Psoas muscle (tissue), 8 donors: Measurements from ENCODE around the gene SMCO2. TPM values are rescaled to one million over a fixed set of nuclear protein-coding genes. Genes with fewer than 3 reads are reported as not detected.
A peak's percentile ranks its signal among the peaks of the same experiment; 100 is the strongest.

ENCODE experiments used
- ATAC-seq, 4 donors: fragments of 200-7000 bp; cut with Tn5 transposase; one replicate each; pipeline ENCODE4 v1.9.1; 2020; ENCODE audit warnings: moderate library complexity in 3 of 4, mild to moderate bottlenecking in 2 of 4
- DNase-seq, 2 donors: peaks; one replicate each; pipeline ENCODE4 v3.0.0-alpha.2; 2020
- H3K27ac ChIP-seq: fragments of 200-600 bp; one replicate; pipeline ENCODE4 v1.8.0; 2022
- H3K27me3 ChIP-seq, 3 donors: fragments of 200-600 bp in 1 of 3; one replicate each; pipeline versions ENCODE4 v1.6.1 to v1.8.0; 2013 to 2022; ENCODE audit warnings: low read length in 2 of 3, mild to moderate bottlenecking in 2 of 3, moderate library complexity in 1 of 3; ENCODE audit not compliant: insufficient read depth in 3 of 3
- H3K36me3 ChIP-seq, 2 donors: fragments of 200-600 bp in 1 of 2; one replicate each; pipeline versions ENCODE4 v1.6.1 to v1.8.0; 2013 to 2022; ENCODE audit warnings: low read depth in 1 of 2, mild to moderate bottlenecking in 1 of 2, moderate library complexity in 1 of 2; ENCODE audit not compliant: insufficient read depth in 1 of 2
- H3K4me1 ChIP-seq: fragments of 200-600 bp; one replicate; pipeline ENCODE4 v1.8.0; 2022
- H3K4me3 ChIP-seq: fragments of 200-600 bp; one replicate; pipeline ENCODE4 v1.8.0; 2022; ENCODE audit warnings: mild to moderate bottlenecking
- H3K9me3 ChIP-seq: fragments of 200-600 bp; one replicate; pipeline ENCODE4 v1.8.0; 2022
- WGBS, 3 donors: extraction: QIAGEN DNeasy Blood & Tissue Kit; methylation state at CpG; one replicate each; pipeline versions ENCODE4 v1.1.6 to v1.1.7; 2013; 5-methylcytosine and 5-hydroxymethylcytosine counted together
- intact Hi-C, 2 donors: fragments of 100-400 bp; cut with DNase I; formaldehyde crosslinking; loops; one replicate each; pipeline versions ENCODE4 v1.11.0 to v1.14.2; 2022
- polyA plus RNA-seq, 3 donors: library from polyadenylated mRNA; stranded (reverse); fragments of 200-250 nt; gene quantifications; one replicate each; pipeline ENCODE4 v1.2.3, GENCODE V29; 2013
- total RNA-seq, 4 donors: library from RNA; stranded (reverse); fragmentation: NEBNext Ultra II Directional in 2 of 4; extraction: Animal tissue kit (Norgen Biotek cat#: 25700) in 2 of 4; gene quantifications; one replicate each; pipeline versions ENCODE4 v1.2.1 to v1.2.4, GENCODE V29; 2021 to 2023
- TF ChIP-seq, protein P1 (sequence below): fragments of 200-600 bp; IDR thresholded peaks from one replicate; pipeline ENCODE4 v1.8.0; 2022; ENCODE audit warnings: antibody characterized with exemption
- donor health status: healthy with polysubstance abuse.
- donor health status: DM: no; HTN: no; CAD: no; lungs with moderate emphysema.
- donor health status: Bipolar disorder and iron deficiency.
- donor health status: healthy.
- donor health status: DM: yes; HTN: yes; CAD: no.
- donor health status: DM: no; HTN: no; CAD: no.
- donor health status: DM: no; HTN: no; CAD: no.
- donor health status: DM: yes; HTN: yes; CAD: no.

Gene SMCO2
- total and polyA plus RNA-seq, 7 donors, result not detected

DNA sequence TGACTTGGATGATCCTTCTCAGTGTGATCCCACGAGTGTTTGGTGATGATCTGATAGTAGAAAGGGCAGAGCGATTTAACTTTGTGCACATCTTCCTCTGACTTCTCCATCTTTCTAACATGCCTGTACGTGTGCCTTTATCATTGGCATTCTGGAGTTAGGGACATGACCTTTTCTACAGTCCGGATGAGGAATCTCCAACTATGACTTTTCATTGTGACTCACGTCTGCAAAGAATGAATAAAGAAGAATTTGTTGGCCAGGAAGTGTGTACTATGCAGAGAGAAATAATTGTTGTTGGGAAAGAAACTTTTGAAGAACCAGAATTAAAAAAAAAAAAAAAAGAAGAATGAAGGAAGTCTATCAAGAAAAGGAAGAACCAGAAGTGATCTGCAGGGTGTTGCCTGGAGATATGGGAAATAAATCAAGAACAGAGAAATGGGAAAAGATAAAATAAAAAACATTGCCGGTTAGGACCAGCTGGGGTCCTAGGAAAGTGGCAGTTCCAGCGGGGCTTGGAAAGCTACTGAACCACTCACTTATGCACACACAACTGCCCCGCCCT lies 102.8 kb downstream of the SMCO2 start:
- Histone ChIP-seq H3K4me3 (peak overlapping the region; percentile 44), H3K27me3 (no peaks in the 10 kb centered on the region), H3K27ac (peak overlapping the region; percentile 76), H3K36me3 (no peaks in the 10 kb centered on the region), H3K9me3 (no peaks in the 10 kb centered on the region), H3K4me1 (peaks cover 78% of the 10 kb centered on the region)
- TF ChIP-seq, protein P1, sequence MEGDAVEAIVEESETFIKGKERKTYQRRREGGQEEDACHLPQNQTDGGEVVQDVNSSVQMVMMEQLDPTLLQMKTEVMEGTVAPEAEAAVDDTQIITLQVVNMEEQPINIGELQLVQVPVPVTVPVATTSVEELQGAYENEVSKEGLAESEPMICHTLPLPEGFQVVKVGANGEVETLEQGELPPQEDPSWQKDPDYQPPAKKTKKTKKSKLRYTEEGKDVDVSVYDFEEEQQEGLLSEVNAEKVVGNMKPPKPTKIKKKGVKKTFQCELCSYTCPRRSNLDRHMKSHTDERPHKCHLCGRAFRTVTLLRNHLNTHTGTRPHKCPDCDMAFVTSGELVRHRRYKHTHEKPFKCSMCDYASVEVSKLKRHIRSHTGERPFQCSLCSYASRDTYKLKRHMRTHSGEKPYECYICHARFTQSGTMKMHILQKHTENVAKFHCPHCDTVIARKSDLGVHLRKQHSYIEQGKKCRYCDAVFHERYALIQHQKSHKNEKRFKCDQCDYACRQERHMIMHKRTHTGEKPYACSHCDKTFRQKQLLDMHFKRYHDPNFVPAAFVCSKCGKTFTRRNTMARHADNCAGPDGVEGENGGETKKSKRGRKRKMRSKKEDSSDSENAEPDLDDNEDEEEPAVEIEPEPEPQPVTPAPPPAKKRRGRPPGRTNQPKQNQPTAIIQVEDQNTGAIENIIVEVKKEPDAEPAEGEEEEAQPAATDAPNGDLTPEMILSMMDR, result no peak
- intact Hi-C loops, result no loop called here
- peak; percentile 34 to 63 (median 58) for ATAC-seq
- no peak for DNase-seq
- 15 to 23% (median 17%) methylated on average over 8 of the region's 8 CpGs for WGBS, 3 donors

DNA sequence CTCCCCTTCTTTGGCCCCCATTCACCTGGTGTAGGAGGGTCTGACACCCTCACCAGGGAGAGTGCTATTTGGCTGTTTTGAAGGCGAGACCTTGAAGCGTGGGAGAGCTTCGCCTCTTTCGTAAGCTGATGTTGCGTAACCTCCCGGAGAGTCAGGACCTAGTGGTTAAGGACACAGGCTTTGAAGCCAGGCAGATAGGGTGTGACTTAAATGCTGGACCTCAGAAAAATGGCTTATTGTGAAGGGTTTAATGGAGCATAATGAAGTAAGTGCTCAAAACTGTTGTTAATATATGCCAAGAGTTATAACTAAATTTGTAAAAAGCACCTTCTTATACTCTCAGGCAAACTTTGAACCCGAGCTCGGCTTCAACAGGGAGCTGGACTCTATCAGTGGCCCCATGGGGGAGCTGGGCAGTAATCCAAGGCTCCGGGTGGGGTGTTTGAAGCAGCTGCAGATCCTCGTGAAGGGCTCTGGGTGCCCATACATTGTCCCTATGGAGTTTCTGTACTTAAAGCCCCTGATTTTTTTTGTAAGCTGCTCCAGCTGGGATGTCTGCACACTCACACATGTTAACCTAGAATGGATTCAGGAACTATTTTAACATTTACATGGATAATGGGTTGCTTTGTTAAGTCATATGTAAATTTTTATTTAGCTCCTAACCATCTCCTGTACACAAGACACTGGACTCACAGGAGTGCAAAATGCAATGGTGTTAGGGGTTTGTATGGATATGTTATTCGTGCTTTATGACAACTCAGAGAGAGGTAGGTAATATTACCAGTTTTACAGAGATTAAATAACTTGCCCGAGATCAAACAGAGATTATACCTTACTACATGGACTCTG lies 103.5 kb downstream of the SMCO2 start:
- intact Hi-C loops, result no loop called here
- 6 to 29% (median 7%) methylated on average over 12 of the region's 12 CpGs for WGBS, 3 donors
- Histone ChIP-seq H3K36me3 (no peaks in the 10 kb centered on the region), H3K4me1 (peaks cover 85% of the 10 kb centered on the region), H3K27me3 (no peaks in the 10 kb centered on the region), H3K27ac (peak overlapping the region; percentile 76), H3K9me3 (no peaks in the 10 kb centered on the region), H3K4me3 (peak overlapping the region; percentile 44)
- peak; percentile 81 to 83 for DNase-seq
- ATAC-seq, result peak; percentile 79 to 89 (median 86)
- TF ChIP-seq, protein P1, result no peak

DNA sequence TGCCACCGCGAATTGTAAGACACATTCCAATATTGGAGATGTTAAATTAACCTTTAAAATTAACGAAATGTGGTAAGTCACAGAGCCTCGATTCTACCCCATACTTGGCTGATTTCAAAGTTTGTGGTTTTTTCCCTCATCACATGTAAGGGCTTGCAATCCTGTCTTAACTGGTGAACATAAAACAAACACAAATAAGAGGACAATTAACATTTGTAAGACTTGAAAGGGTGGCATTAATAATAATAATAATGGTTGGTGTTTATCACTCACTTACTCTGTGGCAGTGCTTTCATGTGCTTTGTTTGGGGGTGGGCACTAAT lies 104.1 kb downstream of the SMCO2 start:
- TF ChIP-seq, protein P1, result no peak
- WGBS, 3 donors, result 64 to 82% (median 70%) methylated on average over 4 of the region's 4 CpGs
- H3K27ac ChIP-seq, result peak overlapping the region; percentile 76

DNA sequence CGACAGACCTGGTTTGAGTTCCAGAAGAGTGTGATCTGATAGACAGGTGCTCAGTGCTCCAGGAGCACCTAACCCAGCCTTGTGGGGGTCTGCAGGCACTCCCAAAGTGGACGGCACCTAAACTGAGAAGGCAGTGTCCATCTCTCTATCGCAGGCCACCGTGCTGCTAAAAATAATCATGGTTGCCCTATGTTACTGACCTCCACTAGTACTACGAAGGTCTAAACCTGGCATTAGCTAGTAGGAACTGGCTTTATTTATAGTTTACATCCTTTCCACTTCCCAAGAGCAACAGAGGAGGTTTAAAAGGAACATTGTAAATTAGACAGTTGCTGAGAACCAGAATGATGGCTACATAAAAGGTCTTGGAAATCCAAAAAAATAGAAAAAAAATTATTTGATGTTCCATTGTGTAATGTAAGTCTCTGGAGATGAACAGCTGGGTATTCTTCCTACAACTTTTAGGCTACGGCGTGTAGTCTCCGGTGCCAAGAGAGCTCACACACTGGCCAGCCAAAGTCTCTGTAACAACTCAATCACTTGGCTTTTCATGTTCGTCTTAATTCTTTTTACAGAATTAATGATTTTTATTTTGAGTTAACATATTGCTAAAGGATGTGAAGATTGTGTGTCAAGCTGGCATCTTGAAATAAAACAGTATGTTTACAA lies 104.8 kb downstream of the SMCO2 start:
- ATAC-seq (peak; percentile 35 to 76 (median 70)), DNase-seq (no peak)
- no peaks in the 10 kb centered on the region for H3K27me3 ChIP-seq
- no peaks in the 10 kb centered on the region for H3K9me3 ChIP-seq
- H3K4me3 ChIP-seq, result no peak overlapping the region
- 14 to 21% (median 14%) methylated on average over 9 of the region's 9 CpGs for WGBS, 3 donors
- no peaks in the 10 kb centered on the region for H3K36me3 ChIP-seq
- TF ChIP-seq, protein P1, result no peak
- peaks cover 86% of the 10 kb centered on the region for H3K4me1 ChIP-seq
- H3K27ac ChIP-seq, result peak overlapping the region; percentile 76
- intact Hi-C loops, result no loop called here

More for the DNA sequence above, 104.1 kb downstream of the SMCO2 start:
- Histone ChIP-seq H3K27me3 (no peaks in the 10 kb centered on the region), H3K36me3 (no peaks in the 10 kb centered on the region), H3K9me3 (no peaks in the 10 kb centered on the region), H3K4me3 (no peak overlapping the region), H3K4me1 (peaks cover 86% of the 10 kb centered on the region)
- intact Hi-C loops, result no loop called here
- ATAC-seq (no peak), DNase-seq (no peak)

Other genes with a start within 250 kb of the SMCO2 start
- 10 to 100 TPM; 16.3 to 21.2 (median 18.6) TPM for gene STK38L, start 202.4 kb upstream of the SMCO2 start, total RNA-seq
- gene STK38L, start 202.4 kb upstream of the SMCO2 start, polyA plus RNA-seq, result 10 to 100 TPM in 1 of 3 donors, 1 to 10 TPM in 2; 3.7 to 13.3 (median 4.3) TPM
- gene BMAL2, start 113.9 kb upstream of the SMCO2 start, total RNA-seq, result under 1 TPM; 0.13 to 0.79 (median 0.31) TPM
- under 1 TPM; 0.04 to 0.31 (median 0.08) TPM for gene BMAL2, start 113.9 kb upstream of the SMCO2 start, polyA plus RNA-seq
- gene PPFIBP1, start 77.5 kb downstream of the SMCO2 start, total RNA-seq, result 10 to 100 TPM; 28.3 to 63.1 (median 29.6) TPM
- gene PPFIBP1, start 77.5 kb downstream of the SMCO2 start, polyA plus RNA-seq, result 10 to 100 TPM in 1 of 3 donors, 1 to 10 TPM in 2; 5.9 to 11.2 (median 6.3) TPM
- gene REP15, start 249.7 kb downstream of the SMCO2 start, total RNA-seq, result 1 to 10 TPM in 1 of 4 donors, under 1 TPM in 3; 0.39 to 2.7 (median 0.72) TPM
- gene REP15, start 249.7 kb downstream of the SMCO2 start, polyA plus RNA-seq, result 1 to 10 TPM in 1 of 3 donors, under 1 TPM in 2; 0.39 to 1.1 (median 0.73) TPM